HG02840 (cell line): ENCODE measurements around the gene TBC1D9B.

ENCODE experiments used
- ATAC-seq: cut with Tn5 transposase; IDR thresholded peaks from one replicate; pipeline ENCODE4 v1.9.1; 2021; ENCODE audit warnings: mild to moderate bottlenecking, moderate library complexity, moderate number of reproducible peaks; ENCODE audit not compliant: unreplicated experiment, low FRiP score

Gene TBC1D9B

GRCh38 chr5:179908528-179908927, 831 bp upstream of the TBC1D9B start:
- no peak for ATAC-seq

GRCh38 chr5:179906795-179907555, 722 bp downstream of the TBC1D9B start:
- ATAC-seq, result peak; percentile 13

DNA sequence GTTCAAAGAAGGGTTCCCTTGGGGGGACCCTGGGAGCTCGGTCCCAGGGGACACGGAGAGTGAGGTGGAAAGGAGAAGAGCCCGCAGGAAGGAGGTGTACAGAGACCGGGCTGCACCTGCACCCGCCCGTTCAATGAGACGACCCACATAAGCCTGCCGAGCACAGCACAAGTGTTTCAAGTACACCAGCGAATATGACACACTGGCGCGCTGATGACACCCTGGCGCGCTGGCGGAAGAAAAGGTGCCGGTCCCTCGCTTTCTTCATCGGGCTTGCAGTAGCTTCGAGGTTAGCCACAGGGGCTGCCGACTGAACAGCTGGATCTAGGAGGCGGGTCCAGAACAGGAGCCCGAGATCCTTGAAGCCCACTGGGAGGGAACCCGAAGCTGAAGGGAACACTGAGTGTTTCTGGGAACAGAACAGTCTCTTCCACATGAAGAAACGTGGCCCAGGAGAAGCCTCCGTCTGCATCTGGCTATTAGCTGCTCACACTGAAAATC, 1.4 kb downstream of the TBC1D9B start:
- ATAC-seq, result no peak

- no peak for ATAC-seq
Measured at GRCh38 chr5:179905161-179905560, 2.5 kb downstream of the TBC1D9B start.

DNA sequence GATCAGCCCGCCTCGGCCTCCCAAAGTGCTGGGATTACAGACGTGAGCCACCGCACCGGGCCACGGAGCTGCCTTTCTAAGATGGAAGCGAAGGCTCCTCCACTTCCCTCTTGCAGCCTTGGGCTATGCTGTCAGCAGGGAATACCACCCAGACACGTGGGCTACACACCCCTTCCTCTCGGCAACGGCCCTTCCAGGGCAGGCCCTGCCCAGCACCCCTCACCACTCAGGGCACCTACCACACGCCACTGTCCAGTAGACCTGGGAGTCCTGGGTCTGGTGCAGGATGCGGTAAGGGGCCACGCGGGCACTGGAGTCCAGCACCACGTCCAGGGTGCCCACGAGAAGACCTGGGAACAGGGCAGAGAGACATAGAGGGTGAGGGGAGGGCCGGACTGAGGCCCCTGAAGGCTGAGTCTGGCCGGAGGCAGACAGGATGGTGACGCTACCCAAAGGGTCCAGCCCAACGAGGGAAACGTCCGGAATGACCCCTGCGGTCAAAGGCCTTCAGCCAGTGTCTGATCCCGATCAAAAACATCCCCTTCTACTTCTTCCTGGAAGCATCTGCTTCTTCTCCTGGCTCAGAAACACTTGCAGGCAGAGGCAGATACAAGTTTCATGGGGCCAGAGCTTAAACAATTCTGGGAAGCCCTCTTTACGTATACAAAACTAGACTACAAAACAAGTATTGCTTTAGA, 3.1 kb downstream of the TBC1D9B start:
- ATAC-seq, result no peak

GRCh38 chr5:179902763-179903158, 4.9 kb downstream of the TBC1D9B start:
- ATAC-seq, result no peak

- no peak for ATAC-seq
Measured at GRCh38 chr5:179901915-179902762, 5.6 kb downstream of the TBC1D9B start.

DNA sequence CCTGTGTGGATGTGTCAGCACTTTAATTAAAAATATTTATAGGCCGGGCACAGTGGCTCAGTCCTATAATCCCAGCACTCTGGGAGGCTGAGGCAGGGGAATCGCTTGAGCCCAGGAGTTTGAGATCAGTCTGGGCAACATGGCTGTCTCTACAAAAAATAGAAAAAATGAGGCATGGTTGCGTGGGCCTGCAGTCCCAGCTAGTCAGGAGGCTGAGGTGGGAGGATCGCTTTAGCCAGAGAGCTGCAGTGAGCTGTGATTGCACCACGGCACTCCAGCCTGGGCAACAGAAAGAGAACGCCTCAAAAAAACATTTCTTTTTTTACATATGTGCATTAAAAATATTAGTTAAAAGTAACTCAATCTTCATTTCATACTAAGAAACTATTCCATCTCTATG, 6.2 kb downstream of the TBC1D9B start:
- no peak for ATAC-seq

DNA sequence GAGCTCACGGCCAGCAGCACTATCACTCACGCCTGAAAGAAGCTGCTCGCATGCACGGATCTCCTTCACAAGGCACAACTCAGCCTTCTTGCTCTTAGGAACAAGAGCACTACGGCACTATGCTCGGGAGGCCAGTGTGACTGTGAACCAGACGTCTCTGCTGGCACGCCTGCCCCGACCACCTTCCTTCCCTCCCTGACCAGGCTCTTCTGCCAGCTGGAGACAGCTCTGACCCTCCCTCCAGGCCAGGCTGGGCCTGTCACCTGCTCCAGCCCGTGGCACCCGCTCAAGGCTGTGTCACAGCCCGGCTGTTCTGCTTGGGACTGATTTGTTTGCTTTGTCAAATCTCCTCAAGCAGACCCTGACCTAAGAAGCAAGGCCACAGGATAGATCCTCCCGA, 7.0 kb downstream of the TBC1D9B start:
- ATAC-seq, result no peak

- no peak for ATAC-seq
Measured at GRCh38 chr5:179900206-179900605, 7.5 kb downstream of the TBC1D9B start.

- ATAC-seq, result no peak
Measured at GRCh38 chr5:179895861-179896260, 11.8 kb downstream of the TBC1D9B start.

DNA sequence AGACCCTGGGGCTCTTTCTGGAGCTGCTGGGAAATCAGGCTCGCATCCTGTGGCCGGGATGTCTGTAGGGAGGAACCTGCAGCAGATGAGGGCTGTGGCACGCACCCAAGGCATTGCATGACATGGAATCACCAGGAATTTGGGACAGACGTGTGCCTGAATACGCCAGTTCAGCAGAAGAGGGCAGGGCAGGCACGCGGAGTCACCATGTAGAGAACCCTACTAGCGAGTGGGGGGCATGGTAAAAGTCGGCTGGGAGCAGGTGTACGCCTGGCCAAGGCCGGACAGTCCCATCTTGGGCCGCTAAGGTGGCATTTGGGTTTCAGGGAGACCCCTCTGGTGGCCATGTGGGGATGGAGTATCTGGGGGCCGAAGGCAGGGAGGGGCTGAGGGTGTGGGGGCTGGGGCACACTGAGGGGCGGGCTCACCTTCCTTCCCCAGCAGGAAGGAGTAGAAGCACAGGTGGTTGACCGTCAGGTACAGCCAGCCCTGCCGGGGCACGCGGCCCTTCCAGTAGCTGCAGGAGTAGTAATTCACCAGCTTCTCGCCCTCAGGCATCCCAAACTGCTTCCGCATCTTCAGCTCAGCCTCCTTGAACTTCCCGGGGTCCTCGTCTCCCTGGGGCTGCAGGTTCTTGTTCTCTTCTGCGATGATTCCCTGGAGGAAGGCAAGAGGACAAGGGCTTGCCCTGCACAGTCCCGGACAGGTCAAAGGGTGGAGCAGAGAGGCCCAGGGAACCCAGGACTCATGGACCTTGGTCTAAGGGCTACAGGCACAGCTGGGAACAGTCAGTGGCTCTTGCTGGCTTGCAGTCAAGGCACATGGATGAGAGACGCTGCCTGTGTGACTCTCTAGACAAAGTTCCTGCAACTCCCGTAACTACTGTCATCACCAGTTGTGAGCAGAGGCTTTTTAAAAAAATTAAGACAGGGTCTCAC, 13.5 kb downstream of the TBC1D9B start:
- no peak for ATAC-seq

GRCh38 chr5:179893076-179893957, 14.4 kb downstream of the TBC1D9B start:
- no peak for ATAC-seq

- no peak for ATAC-seq
Measured at GRCh38 chr5:179892255-179892654, 15.4 kb downstream of the TBC1D9B start.

- no peak for ATAC-seq
Measured at GRCh38 chr5:179890751-179891682, 16.7 kb downstream of the TBC1D9B start.

DNA sequence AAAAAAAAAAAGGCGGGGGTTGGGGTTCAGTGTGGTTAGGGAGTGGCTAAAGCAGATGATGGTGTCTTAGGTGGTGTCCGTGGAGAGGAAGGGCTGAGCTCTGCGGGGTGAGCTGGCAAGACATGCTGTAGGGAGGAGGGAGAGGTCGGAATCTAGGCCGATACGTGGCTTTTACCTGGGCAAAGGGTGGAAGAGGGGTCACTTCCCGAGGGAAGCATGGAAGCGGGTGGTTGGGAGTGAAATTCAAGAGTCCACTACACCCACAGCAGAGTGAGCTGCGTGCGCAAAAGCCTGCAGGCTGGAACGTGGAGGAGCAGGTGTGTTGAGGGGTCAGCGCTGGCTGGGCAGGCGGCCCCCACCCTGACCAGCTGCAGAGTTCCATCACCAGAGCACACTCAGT, 17.8 kb downstream of the TBC1D9B start:
- no peak for ATAC-seq

GRCh38 chr5:179887802-179888201, 19.9 kb downstream of the TBC1D9B start:
- ATAC-seq, result no peak

GRCh38 chr5:179887095-179887494, 20.6 kb downstream of the TBC1D9B start:
- ATAC-seq, result no peak
